ENCODE measurements around the gene OTOP2.

GRCh38 chr17:74874615-74875037 is 49.4 kb upstream of the OTOP2 start:
- TF ChIP-seq CTCF (conservative IDR thresholded peaks at IDR 0.05; ENCODE audit: low read length) (no peak), EZH2phosphoT487 (IDR thresholded peaks at IDR 0.05; ENCODE audit: borderline replicate concordance, low read depth, low read length) (no peak)
